Left ventricle myocardium inferior (tissue), 1 donor: Measurements from ENCODE around the gene XYLT2. TPM values are rescaled to one million over a fixed set of nuclear protein-coding genes. Genes with fewer than 3 reads are reported as not detected.

Experiments used
- DNase-seq: peaks from one replicate; pipeline ENCODE4 v3.0.0-alpha.2; 2020
- H3K27ac ChIP-seq: fragments of 200-600 bp; replicated peaks from 2 replicates; pipeline ENCODE4 v1.8.0; 2021
- H3K27me3 ChIP-seq: fragments of 200-600 bp; 2 replicates; pipeline ENCODE4 v1.8.0; 2021; ENCODE audit warnings: low read depth
- H3K36me3 ChIP-seq: fragments of 200-600 bp; 2 replicates; pipeline ENCODE4 v1.8.0; 2021
- H3K4me1 ChIP-seq: fragments of 200-600 bp; 2 replicates; pipeline ENCODE4 v1.8.0; 2021
- H3K4me3 ChIP-seq: fragments of 200-600 bp; 2 replicates; pipeline ENCODE4 v1.8.0; 2021; ENCODE audit warnings: mild to moderate bottlenecking, moderate library complexity
- H3K9me3 ChIP-seq: fragments of 200-600 bp; replicated peaks from 2 replicates; pipeline ENCODE4 v1.8.0; 2021
- CTCF ChIP-seq: fragments of 200-600 bp; IDR thresholded peaks from 2 replicates; pipeline ENCODE4 v1.8.0; 2021; ENCODE audit warnings: antibody characterized with exemption, mild to moderate bottlenecking, borderline replicate concordance
- intact Hi-C: fragments of 100-400 bp; cut with micrococcal nuclease; formaldehyde crosslinking; loops from one replicate; pipeline ENCODE4 v1.11.0; 2022
- total RNA-seq: library from RNA; stranded (reverse); fragmentation: NEBNext Ultra II Directional; extraction: Animal tissue kit (Norgen Biotek cat#: 25700); gene quantifications from one replicate; pipeline ENCODE4 v1.2.1, GENCODE V29; 2021
- donor health status: DM: no; HTN: yes; CAD: no; lungs with severe emphysema.

The XYLT2 gene
- total RNA-seq, 1 donor from 2014 or later, result 12.6 TPM

DNA sequence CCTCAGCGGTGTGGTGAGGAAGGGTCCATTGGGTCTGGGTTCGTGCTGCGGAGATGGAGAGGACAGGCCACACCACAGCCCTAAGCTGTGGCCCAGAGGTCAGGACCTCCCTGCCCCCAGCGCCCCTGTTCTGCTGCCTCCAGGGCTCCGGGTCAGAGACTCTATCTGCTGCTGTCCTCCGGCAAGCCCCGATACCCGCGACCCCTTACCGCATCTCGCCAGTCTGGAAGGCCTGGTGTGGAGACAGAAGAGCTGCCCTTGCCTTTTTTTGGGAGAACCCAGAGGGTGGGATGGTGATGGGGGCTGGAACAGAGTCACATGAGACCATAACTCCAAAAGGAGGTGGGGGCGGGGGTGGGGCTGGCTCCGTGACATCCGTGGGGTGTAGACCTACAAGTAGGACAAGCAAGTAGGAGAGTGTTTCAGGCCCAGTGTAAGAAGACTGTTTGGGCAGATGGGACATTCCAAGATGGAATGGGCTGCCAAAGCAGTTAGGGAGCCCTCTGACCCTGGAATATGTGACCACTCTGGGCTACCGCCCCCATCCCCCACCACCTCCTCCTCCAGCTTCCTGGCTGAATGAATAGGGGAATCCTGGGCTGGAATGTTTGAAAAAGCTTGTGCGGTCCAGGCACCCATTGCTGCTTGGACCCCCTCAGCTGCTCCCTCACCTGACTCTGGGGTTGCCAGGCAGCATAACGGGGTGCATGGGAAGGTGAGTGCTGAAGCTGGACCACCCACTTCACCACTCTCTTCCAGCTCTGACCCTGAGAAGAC, 1.4 kb downstream of the XYLT2 start:
- no peaks in the 10 kb centered on the region for H3K9me3 ChIP-seq
- no peaks in the 10 kb centered on the region for H3K36me3 ChIP-seq
- H3K27me3 ChIP-seq, result no peaks in the 10 kb centered on the region
- TF ChIP-seq CTCF, result no peak
- peaks cover 48% of the 10 kb centered on the region for H3K4me1 ChIP-seq
- peak overlapping the region; percentile 73 for H3K27ac ChIP-seq
- peak overlapping the region; percentile 96 for H3K4me3 ChIP-seq
- no peak for DNase-seq
- intact Hi-C loops, result no loop called here

- intact Hi-C loops, result no loop called here
- H3K27me3 ChIP-seq, result no peaks in the 10 kb centered on the region
- H3K9me3 ChIP-seq, result no peaks in the 10 kb centered on the region
- no peak for DNase-seq
- H3K4me3 ChIP-seq, result no peak overlapping the region
- H3K27ac ChIP-seq, result no peak overlapping the region
- peaks cover 52% of the 10 kb centered on the region for H3K4me1 ChIP-seq
- TF ChIP-seq CTCF, result no peak
- no peaks in the 10 kb centered on the region for H3K36me3 ChIP-seq
Measured at GRCh38 chr17:50347894-50348291, 2.0 kb downstream of the XYLT2 start.

DNA sequence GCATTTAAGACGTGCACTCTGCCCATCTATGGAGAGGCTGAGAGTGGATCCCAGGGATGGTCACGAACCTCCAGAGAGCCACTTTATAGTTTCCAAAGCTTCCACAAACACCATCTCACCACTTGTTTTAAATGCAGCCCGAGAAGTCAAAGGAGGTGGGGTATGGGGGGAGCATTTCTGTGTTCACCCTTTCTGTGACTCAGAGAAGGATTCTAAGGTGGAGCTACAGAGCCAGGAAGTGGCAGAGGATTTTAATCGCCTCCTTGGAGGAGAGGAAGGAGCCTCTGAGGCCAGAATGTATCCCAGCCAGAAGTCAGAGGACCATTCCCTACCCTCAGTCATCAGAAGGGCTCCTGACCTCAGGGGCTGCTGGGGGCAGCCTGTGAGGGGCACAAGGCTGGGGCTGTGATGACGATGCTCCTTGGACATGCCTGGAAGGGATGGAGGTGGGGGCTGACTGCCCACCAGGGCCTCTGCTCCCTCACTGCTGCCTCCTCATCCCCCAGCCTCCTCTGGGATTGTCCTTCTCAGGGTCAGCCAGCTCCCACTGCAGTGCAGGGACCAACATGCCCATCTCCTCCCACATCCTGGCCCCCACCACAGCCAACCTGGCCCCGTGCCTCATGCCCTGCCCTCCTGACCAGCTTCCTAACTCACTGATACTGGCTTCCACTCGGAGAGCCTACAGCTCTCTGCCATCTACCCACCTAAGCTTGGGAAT, 2.8 kb downstream of the XYLT2 start:
- TF ChIP-seq CTCF, result no peak
- Histone ChIP-seq H3K27me3 (no peaks in the 10 kb centered on the region), H3K9me3 (no peaks in the 10 kb centered on the region), H3K27ac (no peak overlapping the region), H3K4me3 (no peak overlapping the region), H3K4me1 (peaks cover 52% of the 10 kb centered on the region), H3K36me3 (peaks cover 4% of the 10 kb centered on the region)
- DNase-seq, result no peak
- intact Hi-C loops, result no loop called here

GRCh38 chr17:50349243-50349600, 3.3 kb downstream of the XYLT2 start:
- no peak for TF ChIP-seq CTCF
- H3K27ac ChIP-seq, result no peak overlapping the region
- intact Hi-C loops, result no loop called here

DNA sequence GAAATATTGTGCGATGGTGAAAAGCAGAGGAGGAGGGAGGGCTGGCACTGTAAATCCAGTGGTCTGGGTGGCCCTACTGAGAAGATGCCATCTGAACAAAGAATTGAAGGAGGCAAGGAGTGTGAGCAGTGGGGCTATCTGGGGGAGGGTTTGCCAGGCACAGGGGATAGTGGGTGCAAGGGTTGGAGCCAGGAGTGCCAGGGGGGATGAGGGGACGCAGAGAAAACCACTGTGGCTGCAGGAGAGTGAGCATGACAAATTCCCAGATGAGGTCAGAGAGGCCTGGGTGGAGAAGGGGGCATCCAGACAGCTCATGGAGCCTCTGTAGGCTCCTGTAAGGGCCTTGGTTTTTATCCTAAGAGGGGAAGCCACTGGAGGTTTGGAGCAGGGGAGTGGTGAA, 4.8 kb downstream of the XYLT2 start:
- no peak overlapping the region for H3K27ac ChIP-seq
- peaks cover 45% of the 10 kb centered on the region for H3K4me1 ChIP-seq
- intact Hi-C loops, result no loop called here
- no peak for TF ChIP-seq CTCF
- no peaks in the 10 kb centered on the region for H3K9me3 ChIP-seq
- peaks cover 25% of the 10 kb centered on the region for H3K36me3 ChIP-seq
- no peak for DNase-seq
- no peaks in the 10 kb centered on the region for H3K27me3 ChIP-seq
- H3K4me3 ChIP-seq, result no peak overlapping the region

More at GRCh38 chr17:50349243-50349600, 3.3 kb downstream of the XYLT2 start:
- peaks cover 10% of the 10 kb centered on the region for H3K36me3 ChIP-seq
- H3K4me3 ChIP-seq, result no peak overlapping the region
- no peaks in the 10 kb centered on the region for H3K27me3 ChIP-seq
- DNase-seq, result no peak
- no peaks in the 10 kb centered on the region for H3K9me3 ChIP-seq
- peaks cover 52% of the 10 kb centered on the region for H3K4me1 ChIP-seq
